DND-41 (cell line): Measurements from ENCODE around the gene ATF6B.

Experiments used
- EZH2 ChIP-seq: IDR thresholded peaks from 3 replicates; pipeline ENCODE4 v1.6.1; 2012; ENCODE audit warnings: borderline replicate concordance, low read depth, mild to moderate bottlenecking, moderate library complexity, low read length, inconsistent platforms; ENCODE audit not compliant: severe bottlenecking
- TF ChIP-seq, protein P1 (sequence below): IDR thresholded peaks from 2 replicates; pipeline ENCODE4 v1.5.1; 2012; ENCODE audit warnings: borderline replicate concordance, low read length, moderate library complexity, mild to moderate bottlenecking; ENCODE audit not compliant: poor library complexity, severe bottlenecking; ENCODE audit errors: extremely low read depth

DNA sequence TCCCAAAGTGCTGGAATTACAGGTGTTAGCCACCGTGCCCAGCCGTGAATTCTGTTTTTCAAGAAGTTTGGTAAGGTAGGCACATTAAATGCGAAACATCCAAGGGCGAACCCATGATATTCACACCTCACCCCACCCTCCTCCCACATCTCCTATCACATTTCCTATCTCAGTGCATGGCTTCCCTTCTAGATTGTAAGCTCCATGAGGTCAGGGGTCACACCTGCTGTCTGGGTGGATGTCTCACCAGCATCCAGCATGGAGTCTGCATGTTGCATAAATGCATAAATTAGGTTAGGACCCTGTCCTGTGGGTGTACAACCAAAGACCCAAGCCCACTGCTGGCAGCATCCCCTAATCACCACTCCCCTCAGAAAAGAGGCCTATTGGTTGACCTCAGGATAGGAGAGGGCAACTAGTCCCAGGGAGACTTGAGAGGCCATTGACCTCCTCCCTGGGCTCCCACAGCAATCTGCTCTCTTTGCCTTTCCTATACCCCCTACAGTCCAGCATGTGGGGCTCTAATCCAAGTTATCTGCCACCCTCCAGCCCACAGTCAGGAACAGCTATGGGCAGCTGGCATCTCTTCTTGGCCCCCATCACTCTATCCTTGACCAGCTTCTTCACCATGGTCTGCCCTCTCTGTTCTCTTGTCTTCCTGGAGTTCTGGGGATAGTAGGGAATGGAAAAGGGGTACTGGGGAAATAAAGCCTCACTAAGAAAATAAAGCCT lies 19.5 kb upstream of the ATF6B start:
- TF ChIP-seq, protein P1, sequence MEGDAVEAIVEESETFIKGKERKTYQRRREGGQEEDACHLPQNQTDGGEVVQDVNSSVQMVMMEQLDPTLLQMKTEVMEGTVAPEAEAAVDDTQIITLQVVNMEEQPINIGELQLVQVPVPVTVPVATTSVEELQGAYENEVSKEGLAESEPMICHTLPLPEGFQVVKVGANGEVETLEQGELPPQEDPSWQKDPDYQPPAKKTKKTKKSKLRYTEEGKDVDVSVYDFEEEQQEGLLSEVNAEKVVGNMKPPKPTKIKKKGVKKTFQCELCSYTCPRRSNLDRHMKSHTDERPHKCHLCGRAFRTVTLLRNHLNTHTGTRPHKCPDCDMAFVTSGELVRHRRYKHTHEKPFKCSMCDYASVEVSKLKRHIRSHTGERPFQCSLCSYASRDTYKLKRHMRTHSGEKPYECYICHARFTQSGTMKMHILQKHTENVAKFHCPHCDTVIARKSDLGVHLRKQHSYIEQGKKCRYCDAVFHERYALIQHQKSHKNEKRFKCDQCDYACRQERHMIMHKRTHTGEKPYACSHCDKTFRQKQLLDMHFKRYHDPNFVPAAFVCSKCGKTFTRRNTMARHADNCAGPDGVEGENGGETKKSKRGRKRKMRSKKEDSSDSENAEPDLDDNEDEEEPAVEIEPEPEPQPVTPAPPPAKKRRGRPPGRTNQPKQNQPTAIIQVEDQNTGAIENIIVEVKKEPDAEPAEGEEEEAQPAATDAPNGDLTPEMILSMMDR: peak; percentile 23
- TF ChIP-seq EZH2: no peak
